Measurements from ENCODE around the gene DNAH10.
"Not testable (repeated sequence)": the region's sequence is repeated elsewhere in the genome, so short reads cannot be mapped to it uniquely, and the experiment has no call there.

GRCh38 chr12:123947531-123947930 lies 185.4 kb downstream of the DNAH10 start:
- not testable (repeated sequence) for TF ChIP-seq CTCF (conservative IDR thresholded peaks at IDR 0.05; ENCODE audit: low read length); EZH2phosphoT487 (IDR thresholded peaks at IDR 0.05; ENCODE audit: borderline replicate concordance, low read depth, low read length)
